IMR-90 (cell line): ENCODE measurements around the gene GAGE1. TPM values are rescaled to one million over a fixed set of nuclear protein-coding genes. Genes with fewer than 3 reads are reported as not detected.
"Not testable (repeated sequence)": the region's sequence is repeated elsewhere in the genome, so short reads cannot be mapped to it uniquely, and the experiment has no call there.

Experiments used
- ATAC-seq: fragments of 200-7000 bp; cut with Tn5 transposase; 2 replicates; pipeline ENCODE4 v1.9.1; 2020; ENCODE audit warnings: low read depth, mild to moderate bottlenecking, moderate library complexity
- BruUV-seq: library from RNA; stranded (reverse); fragments of 400-500 nt; replicated peaks from 2 replicates; lab custom pipeline; 2021; lab: Mats Ljungman, UMichigan
- CTCF ChIA-PET: fragments of 300-600 bp; formaldehyde crosslinking; extraction: SDS; loops from one replicate; lab custom pipeline; 2021; ENCODE audit warnings: antibody characterized with exemption; lab: Yijun Ruan, JAX
- POLR2A ChIA-PET: fragments of 300-600 bp; sonication (Branson Sonifier 250); formaldehyde crosslinking; loops from one replicate; lab custom pipeline; 2022; ENCODE audit warnings: antibody characterized with exemption; ENCODE audit not compliant: unreplicated experiment; lab: Charles Lee
- DNase-seq: peaks from one replicate; pipeline ENCODE4 v3.0.0; 2013
- H2AFZ ChIP-seq: replicated peaks from 2 replicates; pipeline ENCODE3; 2013; ENCODE audit warnings: low read length, mild to moderate bottlenecking; ENCODE audit not compliant: poor library complexity
- H2AK5ac ChIP-seq: 2 replicates; pipeline ENCODE4 v1.6.1; 2013; ENCODE audit warnings: low read depth, low read length, inconsistent platforms
- H2AK9ac ChIP-seq: replicated peaks from 2 replicates; pipeline ENCODE3; 2013; ENCODE audit warnings: mild to moderate bottlenecking, low read depth, low read length, moderate library complexity; ENCODE audit not compliant: poor library complexity
- H2BK120ac ChIP-seq: 2 replicates; pipeline ENCODE4 v1.6.1; 2013; ENCODE audit warnings: low read depth, low read length, inconsistent platforms
- H2BK15ac ChIP-seq: 3 replicates; pipeline ENCODE4 v1.6.1; 2013; ENCODE audit warnings: low read depth, low read length, inconsistent platforms
- H2BK20ac ChIP-seq: 2 replicates; pipeline ENCODE4 v1.6.1; 2013; ENCODE audit warnings: low read depth, mild to moderate bottlenecking, inconsistent platforms, low read length, moderate library complexity
- H2BK5ac ChIP-seq: 2 replicates; pipeline ENCODE4 v1.6.1; 2013; ENCODE audit warnings: mild to moderate bottlenecking, low read depth, low read length, inconsistent platforms; ENCODE audit not compliant: poor library complexity, severe bottlenecking
- H3K14ac ChIP-seq: replicated peaks from 2 replicates; pipeline ENCODE4 v1.6.1; 2013; ENCODE audit warnings: low read depth, low read length, inconsistent platforms
- H3K18ac ChIP-seq: 2 replicates; pipeline ENCODE4 v1.6.1; 2013; ENCODE audit warnings: low read depth, low read length, control low read depth
- H3K23ac ChIP-seq: 2 replicates; pipeline ENCODE4 v1.6.1; 2013; ENCODE audit warnings: low read depth, low read length, inconsistent platforms
- H3K27ac ChIP-seq: 2 replicates; pipeline ENCODE4 v1.5.1; 2013; ENCODE audit warnings: mild to moderate bottlenecking, control low read depth, low read length; ENCODE audit not compliant: insufficient read depth
- H3K27me3 ChIP-seq: 2 replicates; pipeline ENCODE4 v1.6.1; 2013; ENCODE audit warnings: low read length; ENCODE audit not compliant: control insufficient read depth, insufficient read depth
- H3K36me3 ChIP-seq: 2 replicates; pipeline ENCODE4 v1.6.1; 2013; ENCODE audit warnings: low read length, mixed read lengths; ENCODE audit not compliant: control insufficient read depth, insufficient read depth
- H3K4ac ChIP-seq: 2 replicates; pipeline ENCODE4 v1.6.1; 2013; ENCODE audit warnings: low read depth, low read length, inconsistent platforms
- H3K4me1 ChIP-seq: 2 replicates; pipeline ENCODE4 v1.6.1; 2013; ENCODE audit warnings: low read length, mixed read lengths; ENCODE audit not compliant: control insufficient read depth, insufficient read depth
- H3K4me2 ChIP-seq: 2 replicates; pipeline ENCODE4 v1.6.1; 2013; ENCODE audit warnings: low read depth, mild to moderate bottlenecking, control low read depth, low read length, moderate library complexity
- H3K4me3 ChIP-seq: 2 replicates; pipeline ENCODE4 v1.5.1; 2013; ENCODE audit warnings: low read depth, mild to moderate bottlenecking, control low read depth, low read length, moderate library complexity; ENCODE audit not compliant: insufficient read depth
- H3K56ac ChIP-seq: 2 replicates; pipeline ENCODE4 v1.6.1; 2013; ENCODE audit warnings: low read length, inconsistent platforms; ENCODE audit not compliant: insufficient read depth; ENCODE audit errors: extremely low read depth
- H3K79me1 ChIP-seq, 2 experiments: 2 replicates each; pipeline ENCODE4 v1.6.1; 2013; ENCODE audit warnings: low read length in 2 of 2, inconsistent platforms in 1 of 2, low read depth in 1 of 2
- H3K9ac ChIP-seq: 2 replicates; pipeline ENCODE4 v1.6.1; 2013; ENCODE audit warnings: low read depth, low read length, control low read depth
- H3K9me1 ChIP-seq: 2 replicates; pipeline ENCODE4 v1.6.1; 2013; ENCODE audit warnings: low read length, inconsistent platforms; ENCODE audit not compliant: insufficient read depth
- H3K9me3 ChIP-seq: 2 replicates; pipeline ENCODE4 v1.6.1; 2013; ENCODE audit warnings: low read length; ENCODE audit not compliant: control insufficient read depth, insufficient read depth
- H4K20me1 ChIP-seq: 2 replicates; pipeline ENCODE4 v1.6.1; 2013; ENCODE audit warnings: low read length, inconsistent platforms; ENCODE audit not compliant: insufficient read depth
- H4K5ac ChIP-seq: 2 replicates; pipeline ENCODE4 v1.6.1; 2013; ENCODE audit warnings: mild to moderate bottlenecking, low read depth, low read length, control low read depth
- H4K8ac ChIP-seq, 2 experiments: 2 replicates each; pipeline ENCODE4 v1.6.1; 2013; ENCODE audit warnings: low read depth in 2 of 2, low read length in 2 of 2, control low read depth in 1 of 2, inconsistent platforms in 1 of 2
- H4K91ac ChIP-seq: 2 replicates; pipeline ENCODE4 v1.6.1; 2013; ENCODE audit warnings: low read depth, low read length, inconsistent platforms; ENCODE audit not compliant: insufficient read depth
- WGBS, 2 experiments: methylation state at CpG; one replicate each; pipeline versions ENCODE4 v1.1.5 to v1.1.7; 2013; ENCODE audit warnings: missing lambda C conversion rate in 2 of 2; ENCODE audit not compliant: insufficient read length in 1 of 2; ENCODE audit errors: extremely low coverage in 2 of 2; 5-methylcytosine and 5-hydroxymethylcytosine counted together
- dilution Hi-C: fragments of 300-500 bp; cut with HindIII; formaldehyde crosslinking; loops from one replicate; pipeline ENCODE4 v1.14.3; 2018; ENCODE audit warnings: low sequenced_read_pairs; ENCODE audit not compliant: unreplicated experiment
- in situ Hi-C: fragments of 300-500 bp; cut with MboI; formaldehyde crosslinking; loops from 3 replicates; pipeline ENCODE4 v1.14.3; 2019; ENCODE audit warnings: low sequenced_read_pairs, inconsistent platforms, mixed read lengths
- intact Hi-C: fragments of 100-400 bp; cut with micrococcal nuclease; formaldehyde crosslinking; loops from 2 replicates; pipeline ENCODE4 v1.10.0; 2022
- polyA plus RNA-seq, 3 experiments: library from polyadenylated mRNA; depleted of rRNA; stranded (reverse); fragments of >200 nt; gene quantifications; 2 replicates each; pipeline ENCODE4 v1.2.3, GENCODE V29; 2012; ENCODE audit warnings: low replicate concordance in 1 of 3
- total RNA-seq: library from RNA; depleted of rRNA; stranded (reverse); fragments of >200 nt; gene quantifications from 2 replicates; pipeline ENCODE4 v1.2.3, GENCODE V29; 2012

GAGE1 gene
- total and polyA plus RNA-seq, 2 of the 4 experiments (the other 2 are of a cell fraction): not detected

DNA sequence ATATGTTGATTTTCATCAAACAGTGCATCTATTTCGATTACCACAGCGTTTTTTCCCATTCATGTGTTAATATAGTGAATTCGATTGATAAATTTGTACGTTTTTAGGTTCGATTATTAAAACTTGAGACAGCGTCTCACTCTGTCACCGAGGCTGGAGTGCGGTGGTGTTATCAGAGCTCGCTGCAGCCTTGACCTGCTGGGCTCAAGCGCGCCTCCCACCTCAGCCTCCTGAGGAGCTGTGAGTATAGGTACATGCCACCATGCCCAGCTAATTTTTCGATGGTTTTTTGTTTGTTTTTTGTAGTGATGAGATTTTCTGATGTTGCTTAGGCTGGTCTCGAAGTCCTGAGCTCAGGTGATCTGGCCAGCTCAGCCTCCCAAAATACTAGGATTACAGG lies 29.7 kb upstream of the GAGE1 start:
- H3K27me3 ChIP-seq, H3K9ac ChIP-seq, H3K9me1 ChIP-seq, H4K8ac ChIP-seq, H3K4me2 ChIP-seq, H2BK120ac ChIP-seq, H3K4me3 ChIP-seq, ATAC-seq, POLR2A ChIA-PET, H2AK5ac ChIP-seq, H3K36me3 ChIP-seq, intact Hi-C loops, in situ Hi-C loops, H3K18ac ChIP-seq, CTCF ChIA-PET, H3K79me1 ChIP-seq, H3K56ac ChIP-seq, H2BK15ac ChIP-seq, H3K9me3 ChIP-seq, H3K27ac ChIP-seq, H3K4ac ChIP-seq, H2AK9ac ChIP-seq, H4K5ac ChIP-seq, H3K4me1 ChIP-seq, DNase-seq, dilution Hi-C loops, H2BK20ac ChIP-seq, H3K23ac ChIP-seq, H3K14ac ChIP-seq, BruUV-seq, H2BK5ac ChIP-seq, H4K20me1 ChIP-seq, H2AFZ ChIP-seq, H4K91ac ChIP-seq: not testable (repeated sequence)
- WGBS, 2 experiments: no CpG with 5 or more reads among the region's 13 CpGs

- intact Hi-C loops, BruUV-seq, H3K14ac ChIP-seq: not testable (repeated sequence)
Observed at GRCh38 chrX:49570100-49570499, 28.7 kb upstream of the GAGE1 start, which contains the start of gene GAGE12G. Gene GAGE12G, plus strand, starts transcription at chrX:49570400. Its CDS starts 1,155 bp downstream, at chrX:49571555.

More at GRCh38 chrX:49570100-49570499, 28.7 kb upstream of the GAGE1 start, which contains the start of gene GAGE12G:
- H3K4ac ChIP-seq, H3K9me3 ChIP-seq, H4K5ac ChIP-seq, H2AK9ac ChIP-seq, H2AK5ac ChIP-seq, H4K8ac ChIP-seq, H3K4me2 ChIP-seq, H3K36me3 ChIP-seq, H3K23ac ChIP-seq, H2BK120ac ChIP-seq, H2BK20ac ChIP-seq, H2BK15ac ChIP-seq, H3K18ac ChIP-seq, in situ Hi-C loops, CTCF ChIA-PET, H4K91ac ChIP-seq, dilution Hi-C loops, H3K79me1 ChIP-seq, ATAC-seq, H3K27ac ChIP-seq, POLR2A ChIA-PET, H3K4me1 ChIP-seq, H3K9ac ChIP-seq, H3K27me3 ChIP-seq, H3K9me1 ChIP-seq, H3K4me3 ChIP-seq, H4K20me1 ChIP-seq, H3K56ac ChIP-seq, H2BK5ac ChIP-seq, H2AFZ ChIP-seq, DNase-seq: not testable (repeated sequence)
- WGBS, 2 experiments: no CpG with 5 or more reads among the region's 16 CpGs
